Right lobe of liver (tissue), 4 donors: ENCODE results near the gene ANP32B.

ENCODE experiments used
- POLR2A ChIP-seq: fragments of 450-650 bp; IDR thresholded peaks from one replicate; pipeline ENCODE4 v1.6.1; 2017; ENCODE audit warnings: antibody characterized with exemption, mild to moderate bottlenecking
- TF ChIP-seq, protein P1 (sequence below), 4 donors: fragments of 200-600 bp in 3 of 4; fragments of 450-650 bp in 1 of 4; IDR thresholded peaks; one replicate each; pipeline versions ENCODE4 v1.5.1 to v1.8.0; 2016 to 2022; ENCODE audit warnings: antibody characterized with exemption in 4 of 4, mild to moderate bottlenecking in 2 of 4
- donor health status: DM: no; HTN: no; CAD: no.
- donor health status: DM: no; HTN: no; CAD: no.
- donor health status: DM: no; HTN: yes; CAD: no.

DNA sequence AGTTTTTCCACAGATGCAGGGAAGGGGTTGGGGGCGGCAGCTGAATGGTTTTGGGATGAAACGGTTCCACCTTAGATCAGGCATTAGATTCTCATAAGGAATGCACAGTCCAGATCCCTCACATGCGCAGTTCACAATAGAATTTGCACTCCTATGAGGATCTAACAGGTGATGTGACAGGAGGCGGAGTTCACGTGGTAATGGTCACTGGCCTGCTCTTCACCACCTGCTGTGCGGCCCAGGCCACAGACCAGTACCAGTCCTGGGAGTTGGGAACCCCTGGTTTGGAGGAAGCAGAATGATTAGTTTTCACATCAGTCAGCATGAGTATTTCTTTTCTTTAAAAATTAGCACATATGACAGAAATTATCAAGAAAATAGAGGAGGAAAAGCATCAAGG is 26.3 kb downstream of the ANP32B start:
- TF ChIP-seq, protein P1, sequence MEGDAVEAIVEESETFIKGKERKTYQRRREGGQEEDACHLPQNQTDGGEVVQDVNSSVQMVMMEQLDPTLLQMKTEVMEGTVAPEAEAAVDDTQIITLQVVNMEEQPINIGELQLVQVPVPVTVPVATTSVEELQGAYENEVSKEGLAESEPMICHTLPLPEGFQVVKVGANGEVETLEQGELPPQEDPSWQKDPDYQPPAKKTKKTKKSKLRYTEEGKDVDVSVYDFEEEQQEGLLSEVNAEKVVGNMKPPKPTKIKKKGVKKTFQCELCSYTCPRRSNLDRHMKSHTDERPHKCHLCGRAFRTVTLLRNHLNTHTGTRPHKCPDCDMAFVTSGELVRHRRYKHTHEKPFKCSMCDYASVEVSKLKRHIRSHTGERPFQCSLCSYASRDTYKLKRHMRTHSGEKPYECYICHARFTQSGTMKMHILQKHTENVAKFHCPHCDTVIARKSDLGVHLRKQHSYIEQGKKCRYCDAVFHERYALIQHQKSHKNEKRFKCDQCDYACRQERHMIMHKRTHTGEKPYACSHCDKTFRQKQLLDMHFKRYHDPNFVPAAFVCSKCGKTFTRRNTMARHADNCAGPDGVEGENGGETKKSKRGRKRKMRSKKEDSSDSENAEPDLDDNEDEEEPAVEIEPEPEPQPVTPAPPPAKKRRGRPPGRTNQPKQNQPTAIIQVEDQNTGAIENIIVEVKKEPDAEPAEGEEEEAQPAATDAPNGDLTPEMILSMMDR (IDR thresholded peaks at IDR 0.05): no peak
- no peak for TF ChIP-seq POLR2A
